B cell (primary cell): ENCODE data around the gene CCBE1. TPM values are rescaled to one million over a fixed set of nuclear protein-coding genes. Genes with fewer than 3 reads are reported as not detected.

Source experiments
- ATAC-seq: fragments of 200-7000 bp; cut with Tn5 transposase; one replicate; pipeline ENCODE4 v1.10.0; 2021; ENCODE audit warnings: low read depth, mild to moderate bottlenecking, moderate number of reproducible peaks, moderate library complexity
- CTCF ChIA-PET: fragments of 350-600 bp; sonication (Branson Sonifier 250); formaldehyde crosslinking; loops from one replicate; lab custom pipeline; 2021; ENCODE audit warnings: antibody characterized with exemption, inconsistent platforms; lab: Charles Lee
- POLR2A ChIA-PET: fragments of 350-600 bp; sonication (Branson Sonifier 250); formaldehyde crosslinking; loops from one replicate; lab custom pipeline; 2021; ENCODE audit warnings: antibody characterized with exemption; lab: Charles Lee
- DNase-seq: peaks from one replicate; pipeline ENCODE4 v3.0.0; 2013
- H2AFZ ChIP-seq: 2 replicates; pipeline ENCODE4 v1.6.1; 2012; ENCODE audit warnings: mild to moderate bottlenecking, low read depth, low read length; ENCODE audit not compliant: insufficient read depth, poor library complexity, severe bottlenecking
- H3K27ac ChIP-seq, 2 donors: 1 replicate in 1 of 2; 2 replicates in 1 of 2; pipeline ENCODE4 v1.5.1; 2012 to 2013; ENCODE audit warnings: low read length in 2 of 2, mild to moderate bottlenecking in 2 of 2, moderate library complexity in 1 of 2
- H3K27me3 ChIP-seq, 4 experiments: fragments of 200-600 bp in 1 of 4; sonication (generic) in 1 of 4; replicated peaks in 1 of 4; 1 replicate in 2 of 4; 2 replicates in 2 of 4; pipeline versions ENCODE4 v1.6.1 to v1.7.0; 2013 to 2016; ENCODE audit warnings: low read length in 3 of 4, mild to moderate bottlenecking in 2 of 4, mixed read lengths in 1 of 4, moderate library complexity in 1 of 4; ENCODE audit not compliant: insufficient read depth in 4 of 4, control insufficient read depth in 3 of 4; ENCODE audit errors: control extremely low read depth in 1 of 4
- H3K36me3 ChIP-seq, 2 experiments: replicated peaks in 1 of 2; 1 replicate in 1 of 2; 2 replicates in 1 of 2; pipeline versions ENCODE4 v1.6.1 to v1.7.1; 2013; ENCODE audit warnings: low read length in 1 of 2; ENCODE audit not compliant: insufficient read depth in 2 of 2, control insufficient read depth in 1 of 2; ENCODE audit errors: control extremely low read depth in 1 of 2, extremely low read depth in 1 of 2
- H3K4me1 ChIP-seq, 2 donors: fragments of 200-600 bp in 1 of 2; sonication (generic) in 1 of 2; 1 replicate in 1 of 2; 2 replicates in 1 of 2; pipeline versions ENCODE4 v1.5.1 to v1.6.1; 2013 to 2017; ENCODE audit warnings: low read length in 2 of 2; ENCODE audit not compliant: control insufficient read depth in 2 of 2, insufficient read depth in 2 of 2
- H3K4me2 ChIP-seq: replicated peaks from 2 replicates; pipeline ENCODE3; 2012; ENCODE audit warnings: mild to moderate bottlenecking, low read depth, low read length; ENCODE audit not compliant: poor library complexity, severe bottlenecking
- H3K4me3 ChIP-seq, 5 experiments: fragments of 200-600 bp in 1 of 5; sonication (generic) in 1 of 5; 1 replicate in 3 of 5; 2 replicates in 2 of 5; pipeline versions ENCODE4 v1.5.1 to v1.7.0; 2011 to 2016; ENCODE audit warnings: low read length in 4 of 5, mild to moderate bottlenecking in 4 of 5, low read depth in 2 of 5, control low read depth in 1 of 5, moderate library complexity in 1 of 5; ENCODE audit not compliant: insufficient read depth in 1 of 5; ENCODE audit errors: control extremely low read depth in 1 of 5, extremely low read depth in 1 of 5
- H3K79me2 ChIP-seq: fragments of 200-600 bp; sonication (generic); one replicate; pipeline ENCODE4 v1.6.0; 2016; ENCODE audit warnings: low read length; ENCODE audit not compliant: control insufficient read depth, insufficient read depth
- H3K9ac ChIP-seq: fragments of 200-600 bp; sonication (generic); 2 replicates; pipeline ENCODE4 v1.6.1; 2017; ENCODE audit warnings: mild to moderate bottlenecking, low read length, moderate library complexity
- H3K9me3 ChIP-seq, 3 donors: one replicate each; pipeline versions ENCODE4 v1.6.1 to v1.7.1; 2013; ENCODE audit warnings: low read length in 2 of 3; ENCODE audit not compliant: control insufficient read depth in 2 of 3, insufficient read depth in 1 of 3; ENCODE audit errors: control extremely low read depth in 1 of 3
- H4K20me1 ChIP-seq: 2 replicates; pipeline ENCODE4 v1.6.0; 2012; ENCODE audit warnings: mild to moderate bottlenecking, low read length; ENCODE audit not compliant: insufficient read depth, control insufficient read depth, poor library complexity, severe bottlenecking
- H3K27ac Mint-ChIP-seq: one replicate; pipeline ENCODE4 v1.8.0; 2021; ENCODE audit warnings: mixed read lengths
- H3K27me3 Mint-ChIP-seq: one replicate; pipeline ENCODE4 v1.8.0; 2021; ENCODE audit warnings: mixed read lengths
- H3K4me1 Mint-ChIP-seq: one replicate; pipeline ENCODE4 v1.8.0; 2021; ENCODE audit warnings: mixed read lengths
- H3K4me3 Mint-ChIP-seq: one replicate; pipeline ENCODE4 v1.8.0; 2021; ENCODE audit warnings: mixed read lengths
- H3K9me3 Mint-ChIP-seq: one replicate; pipeline ENCODE4 v1.8.0; 2022; ENCODE audit warnings: mixed read lengths; ENCODE audit not compliant: insufficient read depth
- CTCF ChIP-seq: fragments of 200-600 bp; IDR thresholded peaks from one replicate; pipeline ENCODE4 v1.8.0; 2022; ENCODE audit warnings: antibody characterized with exemption, mild to moderate bottlenecking
- EZH2 ChIP-seq: IDR thresholded peaks from 2 replicates; pipeline ENCODE4 v1.6.1; 2012; ENCODE audit warnings: borderline replicate concordance, low read depth, mild to moderate bottlenecking, moderate library complexity, low read length; ENCODE audit not compliant: insufficient read depth, poor library complexity, severe bottlenecking
- WGBS: methylation state at CpG from one replicate; pipeline ENCODE4 v1.1.5; 2013; ENCODE audit warnings: missing lambda C conversion rate; ENCODE audit not compliant: insufficient coverage; 5-methylcytosine and 5-hydroxymethylcytosine counted together
- intact Hi-C: fragments of 100-400 bp; cut with micrococcal nuclease; formaldehyde crosslinking; loops from one replicate; pipeline ENCODE4 v1.10.0; 2022
- polyA plus RNA-seq: library from polyadenylated mRNA; depleted of rRNA; stranded (reverse); fragments of >200 nt; gene quantifications from 2 replicates; pipeline ENCODE4 v1.2.3, GENCODE V29; 2012
- total RNA-seq, 2 donors: library from RNA; stranded (reverse); fragments of 120-200 nt in 1 of 2; gene quantifications; 1 replicate in 1 of 2; 2 replicates in 1 of 2; pipeline versions ENCODE4 v1.2.3 to v1.2.4, GENCODE V29; 2013 to 2022

CCBE1 gene
- total and polyA plus RNA-seq, 2 donors (not counting 1 experiment from before 2014, with no cell fraction given), result not detected

GRCh38 chr18:59467497-59467896, 229.7 kb downstream of the CCBE1 start:
- H3K36me3 ChIP-seq, result no peaks in the 10 kb centered on the region
- CTCF ChIA-PET, result interaction anchor here (1.8 kb wide), 1 partner anchor 9 kb away, joined by 7 read pairs; no protein-coding TSS in a partner anchor
- no peak overlapping the region for H3K9ac ChIP-seq
- H3K79me2 ChIP-seq, result no peaks in the 10 kb centered on the region
- POLR2A ChIA-PET, result no interaction called here
- DNase-seq (no peak), ATAC-seq (no peak)
- TF ChIP-seq EZH2 (no peak), CTCF (no peak)
- no peaks in the 10 kb centered on the region for H3K4me1 ChIP-seq
- H3K9me3 ChIP-seq, result no peaks in the 10 kb centered on the region
- intact Hi-C loops, result no loop called here
- Mint-ChIP-seq H3K4me3 (no peak overlapping the region), H3K27ac (no peak overlapping the region), H3K27me3 (peaks cover 9% of the 10 kb centered on the region), H3K9me3 (no peaks in the 10 kb centered on the region), H3K4me1 (no peaks in the 10 kb centered on the region)
- H3K4me3 ChIP-seq, result no peak overlapping the region
- H3K27me3 ChIP-seq, result no peaks in the 10 kb centered on the region
- no peak overlapping the region for H2AFZ ChIP-seq
- no peaks in the 10 kb centered on the region for H4K20me1 ChIP-seq
- 81% methylated on average over 8 of the region's 8 CpGs for WGBS
- H3K27ac ChIP-seq, result no peak overlapping the region
- no peak overlapping the region for H3K4me2 ChIP-seq

- H3K9ac ChIP-seq, result no peak overlapping the region
- H3K4me2 ChIP-seq, result no peak overlapping the region
- DNase-seq, result no peak
- H3K9me3 ChIP-seq, result no peaks in the 10 kb centered on the region
- H3K79me2 ChIP-seq, result no peaks in the 10 kb centered on the region
- intact Hi-C loops, result no loop called here
- CTCF ChIA-PET, result interaction anchor here (1.3 to 1.8 kb wide), 2 partner anchors 8 to 1083 kb away, joined by 3 to 7 read pairs; no protein-coding TSS in a partner anchor
- H4K20me1 ChIP-seq, result no peaks in the 10 kb centered on the region
- POLR2A ChIA-PET, result no interaction called here
- peaks cover 4% of the 10 kb centered on the region for H3K27me3 Mint-ChIP-seq
- no peak for ATAC-seq
- H3K27me3 ChIP-seq, result no peaks in the 10 kb centered on the region
- 88% methylated on average over 1 of the region's 3 CpGs for WGBS
- no peak overlapping the region for H3K4me3 Mint-ChIP-seq
- no peak overlapping the region for H3K27ac ChIP-seq
- H2AFZ ChIP-seq, result no peak overlapping the region
- no peaks in the 10 kb centered on the region for H3K4me1 ChIP-seq
- TF ChIP-seq CTCF, result no peak
- TF ChIP-seq EZH2, result no peak
- no peaks in the 10 kb centered on the region for H3K9me3 Mint-ChIP-seq
- H3K36me3 ChIP-seq, result no peaks in the 10 kb centered on the region
- no peak overlapping the region for H3K27ac Mint-ChIP-seq
- H3K4me3 ChIP-seq, result no peak overlapping the region
- no peaks in the 10 kb centered on the region for H3K4me1 Mint-ChIP-seq
Measured at GRCh38 chr18:59466980-59467379, 230.2 kb downstream of the CCBE1 start.
